H1 (cell line): ENCODE data around the gene MSI2. TPM values are rescaled to one million over a fixed set of nuclear protein-coding genes. Genes with fewer than 3 reads are reported as not detected.

ENCODE experiments used
- ATF2 ChIP-seq: IDR thresholded peaks from 2 replicates; pipeline ENCODE4 v1.6.1; 2012; ENCODE audit warnings: low read length, inconsistent platforms
- CBX5 ChIP-seq: fragments of 300-800, 300-1000 bp; sonication (generic); IDR thresholded peaks from 2 replicates; pipeline ENCODE4 v1.7.1; 2016; ENCODE audit warnings: antibody characterized with exemption, low read length, low read depth
- CEBPB ChIP-seq: IDR thresholded peaks from 2 replicates; pipeline ENCODE4 v1.6.1; 2012; ENCODE audit warnings: low read depth, low read length
- CHD7 ChIP-seq: fragments of 300-600 bp; sonication (generic); IDR thresholded peaks from 2 replicates; pipeline ENCODE4 v1.7.1; 2012; ENCODE audit warnings: low read length, moderate library complexity, mild to moderate bottlenecking, inconsistent platforms; ENCODE audit not compliant: insufficient replicate concordance
- CREB1 ChIP-seq: IDR thresholded peaks from 2 replicates; pipeline ENCODE4 v1.6.1; 2012; ENCODE audit warnings: inconsistent platforms
- FOSL1 ChIP-seq: IDR thresholded peaks from 2 replicates; pipeline ENCODE4 v1.6.1; 2011; ENCODE audit warnings: mild to moderate bottlenecking, low read depth, low read length, moderate library complexity; ENCODE audit not compliant: insufficient read depth
- GABPA ChIP-seq: IDR thresholded peaks from 2 replicates; pipeline ENCODE4 v1.6.1; 2011; ENCODE audit warnings: mild to moderate bottlenecking, low read length, moderate library complexity, borderline replicate concordance; ENCODE audit not compliant: insufficient read depth
- KDM1A ChIP-seq: fragments of 200-600, 300-600 bp; sonication (generic); IDR thresholded peaks from 2 replicates; pipeline ENCODE4 v1.7.1; 2016; ENCODE audit warnings: mild to moderate bottlenecking, low read length, borderline replicate concordance
- SIN3A ChIP-seq, 2 experiments: IDR thresholded peaks in 1 of 2; conservative IDR thresholded peaks in 1 of 2; 2 replicates each; pipeline ENCODE4 v1.6.1; 2011 to 2012; ENCODE audit warnings: low read length in 2 of 2, improper control_type of control experiment in 1 of 2, low read depth in 1 of 2, mild to moderate bottlenecking in 1 of 2
- SP2 ChIP-seq: IDR thresholded peaks from 2 replicates; pipeline ENCODE4 v1.6.1; 2012; ENCODE audit warnings: mild to moderate bottlenecking, low read length, inconsistent platforms
- polyA plus RNA-seq, 7 experiments: library from polyadenylated mRNA; depleted of rRNA in 3 of 7; stranded (reverse) in 5 of 7; unstranded in 2 of 7; fragments of >200 nt in 5 of 7; fragments of 200-250 nt in 2 of 7; gene quantifications; 1 replicate in 5 of 7; 2 replicates in 1 of 7; 4 replicates in 1 of 7; pipeline versions ENCODE4 v1.2.1 to v1.2.3, GENCODE V29; 2011 to 2013; ENCODE audit warnings: missing spikeins in 2 of 7, mixed read lengths in 2 of 7
- total RNA-seq: library from RNA; stranded (reverse); fragmentation: NEBNext Ultra II Directional; extraction: Animal tissue kit (Norgen Biotek cat#: 25700); gene quantifications from 2 replicates; pipeline ENCODE4 v1.2.1, GENCODE V29; 2021

Gene MSI2
- total and polyA plus RNA-seq, 2 of the 8 experiments (the other 6 are each of a cell fraction or from before 2014, with no cell fraction given): 36.7 to 80.6 TPM

- no peak for TF ChIP-seq CHD7
- no peak for TF ChIP-seq CREB1
- no peak for TF ChIP-seq CEBPB
- no peak for TF ChIP-seq SP2
- TF ChIP-seq ATF2: no peak
- no peak for TF ChIP-seq SIN3A (conservative IDR thresholded peaks at IDR 0.05 in 1 of 2, IDR thresholded peaks at IDR 0.05 in 1 of 2; ENCODE audit: low read depth in 1 of 2, low read length in 2 of 2)
- no peak for TF ChIP-seq GABPA
- TF ChIP-seq CBX5: no peak
- TF ChIP-seq KDM1A: no peak
- no peak for TF ChIP-seq FOSL1
These were observed 471.4 kb downstream of the MSI2 start (continued) for GRCh38 chr17:57727630-57728175.
